Heart left ventricle (tissue), 13 donors: ENCODE measurements around the gene TRAIP.

Source experiments
- CTCF ChIP-seq, 12 donors: fragments of 200-600 bp; sonication (generic) in 4 of 12; IDR thresholded peaks; one replicate each; pipeline versions ENCODE4 v1.5.0 to v1.8.0; 2018 to 2022; ENCODE audit warnings: antibody characterized with exemption in 12 of 12, mild to moderate bottlenecking in 5 of 12
- POLR2A ChIP-seq, 2 donors: fragments of 450-650 bp; IDR thresholded peaks; one replicate each; pipeline ENCODE4 v1.6.1; 2017; ENCODE audit warnings: antibody characterized with exemption in 2 of 2, mild to moderate bottlenecking in 2 of 2, moderate library complexity in 2 of 2
- donor health status: ischemic (EF 13 %, LVEDD 7.1; RV severe dilation, severe dysfunction).
- donor health status: DM: no; HTN: yes; CAD: no.
- donor health status: DM: no; HTN: no; CAD: no.
- donor health status: ischemic (EF 25% LVEDD 6.9; RV normal size, moderate dysfunction).
- donor health status: ischemic (EF 25% LVEDD 5.7; RV mildly dilated, moderate dysfunction).
- donor health status: ischemic (EF 35%, LVEDD 5.7; RV mildly dilated, moderate dysfunction).
- donor health status: nonischemic (EF 11% LVEDD 7.7; RV severe dilation, severe dysfunction).
- donor health status: DM: yes; HTN: yes; CAD: no.
- donor health status: PGD.
- donor health status: ischemic (EF 29% LVEDD 5.4; RV normal size, mild dysfunction).
- donor health status: nonischemic (EF 23%, LVEDD 6.1; RV moderate dilation, normal function).

- TF ChIP-seq POLR2A (IDR thresholded peaks at IDR 0.05) (no peak), CTCF (IDR thresholded peaks at IDR 0.05) (no peak)
Observed at GRCh38 chr3:49807431-49808114, 48.8 kb downstream of the TRAIP start.
